Measurements from ENCODE around the gene OXNAD1. TPM values are rescaled to one million over a fixed set of nuclear protein-coding genes. Genes with fewer than 3 reads are reported as not detected.

The OXNAD1 gene
- total RNA-seq, 1 experiment from 2014 or later, result 27.6 TPM

GRCh38 chr3:16273867-16274266 is 8.9 kb downstream of the OXNAD1 start:
- CTCF ChIA-PET, result interaction anchor here (0.6 to 1.7 kb wide), 3 partner anchors 16 to 752 kb away, joined by 3 to 7 read pairs (median 3); no protein-coding TSS in a partner anchor
- no peak for TF ChIP-seq CTCF (IDR thresholded peaks at IDR 0.05; ENCODE audit: unreplicated experiment)

GRCh38 chr3:16277471-16277870 is 12.5 kb downstream of the OXNAD1 start:
- no peak for DNase-seq (ENCODE audit: unreplicated experiment)
- Mint-ChIP-seq H3K4me3 (ENCODE audit: unreplicated experiment) (no peak overlapping the region), H3K36me3 (ENCODE audit: insufficient read depth, unreplicated experiment) (peaks cover 57% of the 10 kb centered on the region), H3K9me3 (ENCODE audit: unreplicated experiment) (no peaks in the 10 kb centered on the region), H3K27ac (ENCODE audit: low read depth, unreplicated experiment) (no peak overlapping the region), H3K4me1 (ENCODE audit: insufficient read depth, unreplicated experiment) (no peaks in the 10 kb centered on the region), H3K27me3 (ENCODE audit: insufficient read depth, unreplicated experiment) (no peaks in the 10 kb centered on the region)
- intact Hi-C loops (cut with micrococcal nuclease), result no loop called here
- no peak for TF ChIP-seq CTCF (IDR thresholded peaks at IDR 0.05; ENCODE audit: unreplicated experiment)
- BruUV-seq (replicated peaks), result no TSS peak
- CTCF ChIA-PET, result interaction anchor here (0.6 to 3.1 kb wide), 3 partner anchors 9 to 273 kb away, joined by 4 to 13 read pairs (median 4); no protein-coding TSS in a partner anchor
- POLR2A ChIA-PET, result interaction anchor here (1.4 kb wide), 1 partner anchor 249 kb away, joined by 3 read pairs; no protein-coding TSS in a partner anchor

More at GRCh38 chr3:16273867-16274266, 8.9 kb downstream of the OXNAD1 start:
- Mint-ChIP-seq H3K4me1 (ENCODE audit: insufficient read depth, unreplicated experiment) (no peaks in the 10 kb centered on the region), H3K36me3 (ENCODE audit: insufficient read depth, unreplicated experiment) (peaks cover 71% of the 10 kb centered on the region), H3K27me3 (ENCODE audit: insufficient read depth, unreplicated experiment) (no peaks in the 10 kb centered on the region), H3K4me3 (ENCODE audit: unreplicated experiment) (no peak overlapping the region), H3K27ac (ENCODE audit: low read depth, unreplicated experiment) (no peak overlapping the region), H3K9me3 (ENCODE audit: unreplicated experiment) (no peaks in the 10 kb centered on the region)
- DNase-seq (ENCODE audit: unreplicated experiment), result no peak
- POLR2A ChIA-PET, result interaction anchor here (1.1 kb wide), 1 partner anchor 269 kb away, joined by 3 read pairs; no protein-coding TSS in a partner anchor
- no TSS peak for BruUV-seq (replicated peaks)
- intact Hi-C loops (cut with micrococcal nuclease), result no loop called here

GRCh38 chr3:16279010-16279801 is 14.2 kb downstream of the OXNAD1 start:
- intact Hi-C loops (cut with micrococcal nuclease), result no loop called here
- TF ChIP-seq CTCF (IDR thresholded peaks at IDR 0.05; ENCODE audit: unreplicated experiment), result no peak
- no peak for DNase-seq (ENCODE audit: unreplicated experiment)
- Mint-ChIP-seq H3K27ac (ENCODE audit: low read depth, unreplicated experiment) (no peak overlapping the region), H3K27me3 (ENCODE audit: insufficient read depth, unreplicated experiment) (no peaks in the 10 kb centered on the region), H3K36me3 (ENCODE audit: insufficient read depth, unreplicated experiment) (peaks cover 57% of the 10 kb centered on the region), H3K4me3 (ENCODE audit: unreplicated experiment) (no peak overlapping the region), H3K4me1 (ENCODE audit: insufficient read depth, unreplicated experiment) (no peaks in the 10 kb centered on the region), H3K9me3 (ENCODE audit: unreplicated experiment) (no peaks in the 10 kb centered on the region)
- CTCF ChIA-PET, result interaction anchor here (0.8 to 3.1 kb wide), 3 partner anchors 10 to 272 kb away, joined by 3 to 13 read pairs (median 3); no protein-coding TSS in a partner anchor
- POLR2A ChIA-PET, result no interaction called here
- BruUV-seq (replicated peaks), result no TSS peak

GRCh38 chr3:16280671-16281070 is 15.7 kb downstream of the OXNAD1 start:
- ChIA-PET POLR2A (no interaction called here), CTCF (interaction anchor here (0.6 to 2.3 kb wide), 4 partner anchors 10 to 269 kb away, joined by 3 to 13 read pairs (median 4); no protein-coding TSS in a partner anchor)
- Mint-ChIP-seq H3K9me3 (ENCODE audit: unreplicated experiment) (no peaks in the 10 kb centered on the region), H3K4me3 (ENCODE audit: unreplicated experiment) (no peak overlapping the region), H3K27me3 (ENCODE audit: insufficient read depth, unreplicated experiment) (no peaks in the 10 kb centered on the region), H3K36me3 (ENCODE audit: insufficient read depth, unreplicated experiment) (peaks cover 43% of the 10 kb centered on the region), H3K4me1 (ENCODE audit: insufficient read depth, unreplicated experiment) (no peaks in the 10 kb centered on the region), H3K27ac (ENCODE audit: low read depth, unreplicated experiment) (no peak overlapping the region)
- no peak for DNase-seq (ENCODE audit: unreplicated experiment)
- no peak for TF ChIP-seq CTCF (IDR thresholded peaks at IDR 0.05; ENCODE audit: unreplicated experiment)
- intact Hi-C loops (cut with micrococcal nuclease), result no loop called here
- no TSS peak for BruUV-seq (replicated peaks)

Data from MCF 10A (cell line).